ENCODE measurements around the gene CARHSP1.

CARHSP1 gene

DNA sequence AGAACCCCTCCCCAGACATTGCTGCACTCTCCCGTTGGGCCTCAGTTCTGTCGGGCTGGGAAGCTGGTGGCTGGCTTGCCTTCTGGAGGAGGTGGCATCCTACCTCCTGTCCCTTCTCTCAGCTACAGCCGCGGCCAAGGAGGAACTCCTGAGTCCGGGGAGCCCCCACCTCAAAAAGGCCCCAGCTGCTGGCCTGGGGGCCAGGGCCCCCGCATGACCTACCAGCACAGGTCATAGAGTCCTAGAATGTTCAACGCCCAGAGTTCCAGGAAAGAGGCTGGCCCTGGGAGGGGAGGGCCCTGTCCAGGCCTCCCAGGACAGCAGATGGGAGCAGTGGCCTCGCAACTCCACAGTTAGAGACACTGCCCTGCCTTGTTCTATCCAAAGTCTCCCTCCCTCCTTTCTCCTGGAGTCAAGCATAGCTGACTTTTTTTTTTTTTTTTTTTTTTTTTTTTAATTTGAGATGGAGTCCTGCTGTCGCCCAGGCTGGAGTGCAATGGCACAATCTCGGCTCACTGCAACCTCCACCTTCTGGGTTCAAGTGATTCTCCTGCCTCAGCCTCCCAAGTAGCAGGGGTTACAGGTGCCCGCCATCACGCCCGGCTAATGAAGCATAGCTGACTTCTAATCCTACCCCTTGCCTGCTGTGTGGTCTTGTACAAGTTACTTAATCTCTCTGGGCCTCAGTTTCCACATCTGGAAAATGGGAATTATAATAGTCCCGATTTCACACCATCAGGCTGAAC is 7.1 kb downstream of the CARHSP1 start:
- Histone ChIP-seq H3K9ac (ENCODE audit: low read depth, low read length, poor library complexity, severe bottlenecking) (no peak overlapping the region), H3K36me3 (ENCODE audit: insufficient read depth, low read length) (peaks cover 13% of the 10 kb centered on the region; the same call in 1 of the 2 replicates), H3K9me3 (ENCODE audit: insufficient read depth, low read depth, low read length) (no peaks in the 10 kb centered on the region), H2AFZ (ENCODE audit: low read length) (no peak overlapping the region), H3K79me2 (ENCODE audit: insufficient read depth, low read length) (peaks cover 75% of the 10 kb centered on the region), H3K9me2 (replicated peaks; ENCODE audit: low read depth, low read length) (no peaks in the 10 kb centered on the region), H3K4me2 (ENCODE audit: low read depth, low read length, poor library complexity, severe bottlenecking) (no peak overlapping the region), H3K27me3 (ENCODE audit: insufficient read depth, low read length, poor library complexity, severe bottlenecking) (no peaks in the 10 kb centered on the region), H3F3A (ENCODE audit: low read depth) (no peaks in the 10 kb centered on the region), H4K20me1 (ENCODE audit: insufficient read depth, low read length, poor library complexity, severe bottlenecking) (peaks cover 28% of the 10 kb centered on the region), H3K4me1 (ENCODE audit: insufficient read depth, low read length, poor library complexity, severe bottlenecking) (peaks cover 7% of the 10 kb centered on the region), H3K4me3 (ENCODE audit: low read length, poor library complexity, severe bottlenecking) (no peak overlapping the region)
- no peak for TF ChIP-seq EZH2phosphoT487 (IDR thresholded peaks at IDR 0.05; ENCODE audit: borderline replicate concordance)
- TF ChIP-seq, protein P1, sequence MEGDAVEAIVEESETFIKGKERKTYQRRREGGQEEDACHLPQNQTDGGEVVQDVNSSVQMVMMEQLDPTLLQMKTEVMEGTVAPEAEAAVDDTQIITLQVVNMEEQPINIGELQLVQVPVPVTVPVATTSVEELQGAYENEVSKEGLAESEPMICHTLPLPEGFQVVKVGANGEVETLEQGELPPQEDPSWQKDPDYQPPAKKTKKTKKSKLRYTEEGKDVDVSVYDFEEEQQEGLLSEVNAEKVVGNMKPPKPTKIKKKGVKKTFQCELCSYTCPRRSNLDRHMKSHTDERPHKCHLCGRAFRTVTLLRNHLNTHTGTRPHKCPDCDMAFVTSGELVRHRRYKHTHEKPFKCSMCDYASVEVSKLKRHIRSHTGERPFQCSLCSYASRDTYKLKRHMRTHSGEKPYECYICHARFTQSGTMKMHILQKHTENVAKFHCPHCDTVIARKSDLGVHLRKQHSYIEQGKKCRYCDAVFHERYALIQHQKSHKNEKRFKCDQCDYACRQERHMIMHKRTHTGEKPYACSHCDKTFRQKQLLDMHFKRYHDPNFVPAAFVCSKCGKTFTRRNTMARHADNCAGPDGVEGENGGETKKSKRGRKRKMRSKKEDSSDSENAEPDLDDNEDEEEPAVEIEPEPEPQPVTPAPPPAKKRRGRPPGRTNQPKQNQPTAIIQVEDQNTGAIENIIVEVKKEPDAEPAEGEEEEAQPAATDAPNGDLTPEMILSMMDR (conservative IDR thresholded peaks at IDR 0.05; ENCODE audit: low read length), result no peak

DNA sequence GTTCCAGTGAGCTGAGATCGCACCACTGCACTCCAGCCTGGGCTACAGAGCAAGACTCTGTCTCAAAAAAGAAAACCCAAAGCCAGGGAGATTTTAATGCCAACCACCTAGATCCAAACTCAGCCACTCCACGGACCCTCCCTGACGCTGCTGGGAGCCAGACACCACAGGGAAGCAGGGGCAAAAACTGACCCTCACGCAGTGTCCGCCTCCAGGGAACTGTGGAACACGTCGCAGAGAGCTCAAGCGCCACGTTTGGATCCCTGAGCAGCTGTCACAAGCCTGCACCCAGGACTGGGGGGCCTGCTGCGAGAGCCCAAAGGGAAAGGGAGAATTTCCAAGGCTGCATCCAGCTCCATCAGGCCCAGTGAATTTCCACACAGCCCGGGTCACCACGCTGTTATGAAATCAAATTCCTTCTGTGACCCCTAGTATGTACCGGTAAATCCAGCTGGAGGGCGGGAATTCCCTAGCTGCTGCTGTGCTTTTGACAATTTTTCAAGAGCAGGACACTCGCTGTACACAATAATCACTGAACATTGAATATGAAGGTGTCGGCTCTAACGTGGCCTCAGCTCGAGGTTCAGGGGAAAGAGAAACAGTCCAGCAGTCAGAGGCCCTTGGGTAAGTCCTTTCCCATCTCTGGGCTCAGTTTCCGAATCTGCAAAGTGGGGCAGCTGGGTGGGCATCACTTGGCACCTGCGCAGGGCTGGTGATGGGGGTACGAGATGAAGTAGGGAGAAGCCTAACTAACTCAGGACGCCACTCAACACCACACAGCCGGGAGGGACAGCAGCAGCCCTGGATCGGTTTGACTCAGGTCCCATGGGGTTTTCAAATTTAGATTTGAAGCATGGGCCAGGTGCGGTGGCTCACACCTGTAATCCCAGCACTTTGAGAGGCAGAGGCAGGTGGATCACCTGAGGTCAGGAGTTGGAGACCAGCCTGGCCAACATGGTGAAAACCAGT is 8.6 kb downstream of the CARHSP1 start:
- Histone ChIP-seq H3K4me1 (ENCODE audit: insufficient read depth, low read length, poor library complexity, severe bottlenecking) (peaks cover 7% of the 10 kb centered on the region), H3K9me2 (replicated peaks; ENCODE audit: low read depth, low read length) (no peaks in the 10 kb centered on the region), H4K20me1 (ENCODE audit: insufficient read depth, low read length, poor library complexity, severe bottlenecking) (peaks cover 15% of the 10 kb centered on the region), H3K27me3 (ENCODE audit: insufficient read depth, low read length, poor library complexity, severe bottlenecking) (no peaks in the 10 kb centered on the region), H3F3A (ENCODE audit: low read depth) (no peaks in the 10 kb centered on the region), H3K36me3 (ENCODE audit: insufficient read depth, low read length) (peaks cover 27% of the 10 kb centered on the region; the same call in 1 of the 2 replicates), H3K9me3 (ENCODE audit: insufficient read depth, low read depth, low read length) (no peaks in the 10 kb centered on the region), H3K79me2 (ENCODE audit: insufficient read depth, low read length) (peaks cover 59% of the 10 kb centered on the region), H3K4me3 (ENCODE audit: low read length, poor library complexity, severe bottlenecking) (no peak overlapping the region), H3K9ac (ENCODE audit: low read depth, low read length, poor library complexity, severe bottlenecking) (no peak overlapping the region), H3K4me2 (ENCODE audit: low read depth, low read length, poor library complexity, severe bottlenecking) (no peak overlapping the region), H2AFZ (ENCODE audit: low read length) (no peak overlapping the region)
- TF ChIP-seq, protein P1 (conservative IDR thresholded peaks at IDR 0.05; ENCODE audit: low read length), result no peak
- TF ChIP-seq EZH2phosphoT487 (IDR thresholded peaks at IDR 0.05; ENCODE audit: borderline replicate concordance), result no peak

DNA sequence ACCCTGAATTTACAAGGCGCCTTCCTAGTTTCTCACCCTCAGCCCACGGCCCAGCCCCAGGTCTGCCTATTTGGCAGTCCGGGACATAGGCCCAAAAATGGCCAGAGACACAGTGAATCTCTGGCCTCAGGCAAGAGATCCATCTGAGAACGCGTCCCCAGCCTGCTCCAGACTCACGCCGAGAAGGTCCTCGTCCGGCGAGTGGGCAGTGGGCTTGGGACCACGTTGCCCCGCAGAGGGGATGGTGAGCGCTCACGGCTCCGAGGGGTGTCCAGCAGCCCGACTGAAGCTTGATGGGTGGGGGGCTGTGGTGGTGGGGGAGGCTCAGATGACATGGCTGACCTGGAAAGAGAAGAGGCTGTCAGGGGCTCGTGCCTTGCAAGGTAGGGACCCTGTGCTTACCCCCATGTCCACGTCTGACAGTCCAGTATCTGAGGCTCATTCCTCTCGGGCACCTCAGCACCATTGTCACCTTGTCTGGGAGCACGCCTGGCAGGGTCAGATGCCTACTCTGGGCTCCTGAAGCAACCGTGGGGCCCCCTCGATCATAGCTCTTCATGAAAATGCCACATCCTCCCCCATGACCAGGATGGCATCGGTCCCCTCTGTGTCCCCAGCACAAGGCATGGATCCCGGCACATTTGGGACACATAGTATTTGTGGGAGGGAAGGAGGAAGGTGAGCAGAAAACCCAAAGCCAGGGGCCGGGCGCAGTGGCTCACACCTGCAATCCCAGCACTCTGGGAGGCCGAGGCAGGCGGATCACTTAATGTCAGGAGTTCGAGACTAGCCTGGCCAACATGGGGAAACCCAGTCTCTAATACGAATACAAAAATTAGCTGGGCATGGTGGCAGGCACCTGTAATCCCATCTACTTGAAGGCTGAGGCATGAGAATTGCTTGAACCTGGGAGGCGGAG is 9.6 kb downstream of the CARHSP1 start:
- H3K9me2 ChIP-seq (replicated peaks; ENCODE audit: low read depth, low read length), result no peaks in the 10 kb centered on the region
- peaks cover 35% of the 10 kb centered on the region; the same call in 1 of the 2 replicates for H3K36me3 ChIP-seq (ENCODE audit: insufficient read depth, low read length)
- no peak for TF ChIP-seq EZH2phosphoT487 (IDR thresholded peaks at IDR 0.05; ENCODE audit: borderline replicate concordance)
- TF ChIP-seq, protein P1 (conservative IDR thresholded peaks at IDR 0.05; ENCODE audit: low read length), result no peak
- H2AFZ ChIP-seq (ENCODE audit: low read length), result no peak overlapping the region
- H3K9me3 ChIP-seq (ENCODE audit: insufficient read depth, low read depth, low read length), result no peaks in the 10 kb centered on the region
- peaks cover 50% of the 10 kb centered on the region for H3K79me2 ChIP-seq (ENCODE audit: insufficient read depth, low read length)
- no peaks in the 10 kb centered on the region for H3K27me3 ChIP-seq (ENCODE audit: insufficient read depth, low read length, poor library complexity, severe bottlenecking)
- H3K4me1 ChIP-seq (ENCODE audit: insufficient read depth, low read length, poor library complexity, severe bottlenecking), result peaks cover 4% of the 10 kb centered on the region
- H3F3A ChIP-seq (ENCODE audit: low read depth), result no peaks in the 10 kb centered on the region
- H3K9ac ChIP-seq (ENCODE audit: low read depth, low read length, poor library complexity, severe bottlenecking), result no peak overlapping the region
- peaks cover 8% of the 10 kb centered on the region for H4K20me1 ChIP-seq (ENCODE audit: insufficient read depth, low read length, poor library complexity, severe bottlenecking)
- no peak overlapping the region for H3K4me3 ChIP-seq (ENCODE audit: low read length, poor library complexity, severe bottlenecking)
- no peak overlapping the region for H3K4me2 ChIP-seq (ENCODE audit: low read depth, low read length, poor library complexity, severe bottlenecking)

All from Loucy (cell line).